NCI-H146 treated with DMSO at 0.1 percent for 48 hours (cell line): ENCODE measurements around the gene ZNF747.
"Not testable (repeated sequence)": the region's sequence is repeated elsewhere in the genome, so short reads cannot be mapped to it uniquely, and the experiment has no call there.

Source experiments
- DNase-seq: peaks from one replicate; lab custom pipeline; 2025; ENCODE audit not compliant: unreplicated experiment; lab: John Stamatoyannopoulos, UW

Gene ZNF747

GRCh38 chr16:30535106-30535776, 583 bp upstream of the ZNF747 start:
- DNase-seq = no peak

- DNase-seq = no peak
These were observed 800 bp downstream of the ZNF747 start for GRCh38 chr16:30533748-30534367.

- no peak for DNase-seq
These were observed 1.5 kb downstream of the ZNF747 start for GRCh38 chr16:30533146-30533522.

- DNase-seq = no peak
These were observed 2.1 kb downstream of the ZNF747 start for GRCh38 chr16:30532285-30533145.

GRCh38 chr16:30530163-30531037, 4.3 kb downstream of the ZNF747 start:
- no peak for DNase-seq

- no peak for DNase-seq
These were observed 5.7 kb downstream of the ZNF747 start for GRCh38 chr16:30528799-30529457.

- DNase-seq = no peak
These were observed 7.0 kb downstream of the ZNF747 start for GRCh38 chr16:30527635-30528178.

- peak; percentile 99 for DNase-seq
These were observed 7.6 kb downstream of the ZNF747 start for GRCh38 chr16:30526823-30527634.

GRCh38 chr16:30526137-30526822, 8.4 kb downstream of the ZNF747 start, which contains the start of gene ZNF768:
TSS of gene ZNF768 (minus strand) at chr16:30526566. CDS start at chr16:30526413, 153 bp downstream.
- DNase-seq = no peak

- no peak for DNase-seq
These were observed 8.9 kb downstream of the ZNF747 start for GRCh38 chr16:30525844-30526136.

GRCh38 chr16:30524575-30525568, 9.8 kb downstream of the ZNF747 start:
- DNase-seq = no peak

GRCh38 chr16:30523768-30524574, 10.7 kb downstream of the ZNF747 start:
- no peak for DNase-seq

- DNase-seq = not testable (repeated sequence)
These were observed 11.8 kb downstream of the ZNF747 start for GRCh38 chr16:30522702-30523463.

GRCh38 chr16:30521873-30522641, 12.6 kb downstream of the ZNF747 start:
- no peak for DNase-seq

- DNase-seq = no peak
These were observed 13.2 kb downstream of the ZNF747 start for GRCh38 chr16:30521476-30521872.
